K562 (cell line): ENCODE data around the gene ITGB2. TPM values are rescaled to one million over a fixed set of nuclear protein-coding genes. Genes with fewer than 3 reads are reported as not detected.

Experiments used
- ATAC-seq: fragments of 200-7000 bp; cut with Tn5 transposase; 3 replicates; pipeline ENCODE4 v1.9.1; 2020; ENCODE audit warnings: moderate library complexity
- BruUV-seq: library from RNA; stranded (reverse); fragments of 400-500 nt; replicated peaks from 2 replicates; lab custom pipeline; 2021; lab: Mats Ljungman, UMichigan
- CTCF ChIA-PET: fragments of 300-600 bp; formaldehyde crosslinking; extraction: SDS; loops from one replicate; lab custom pipeline; 2021; ENCODE audit warnings: low intra/inter-chr PET ratio; lab: Yijun Ruan, JAX
- POLR2A ChIA-PET: fragments of 300-600, 350-650 bp; sonication (Branson Sonifier 250); formaldehyde crosslinking; extraction: SDS; loops from one replicate; lab custom pipeline; 2021; ENCODE audit warnings: antibody characterized with exemption, inconsistent platforms; lab: Yijun Ruan, JAX
- DNase-seq, 4 experiments: peaks; one replicate each; pipeline versions ENCODE4 v3.0.0 to v3.0.0-alpha.2; 2011 to 2018; ENCODE audit warnings: low spot score in 3 of 4, mixed read lengths in 3 of 4; ENCODE audit errors: extremely low read depth in 1 of 4
- FAIRE-seq: peaks from 2 replicates; lab custom pipeline; 2011; peaks lifted over from hg19 to GRCh38; lab: Jason Lieb, UNC
- H2AFZ ChIP-seq: 2 replicates; pipeline ENCODE4 v1.6.0; 2011; ENCODE audit warnings: low read depth, low read length, control low read depth, inconsistent platforms
- H3K27ac ChIP-seq: fragments of 200-600 bp; 3 replicates; pipeline ENCODE4 v1.8.0; 2011; ENCODE audit warnings: low read depth, mild to moderate bottlenecking, control low read depth, inconsistent platforms, low read length, moderate library complexity, mixed read lengths; ENCODE audit errors: extremely low read depth
- H3K27me3 ChIP-seq, 2 experiments: fragments of 300-600 bp in 1 of 2; 2 replicates in 1 of 2; 3 replicates in 1 of 2; pipeline versions ENCODE4 v1.6.0 to v1.8.0; 2011; ENCODE audit warnings: inconsistent platforms in 2 of 2, low read length in 2 of 2, mild to moderate bottlenecking in 1 of 2, mixed read lengths in 1 of 2, moderate library complexity in 1 of 2; ENCODE audit not compliant: control insufficient read depth in 2 of 2, insufficient read depth in 2 of 2
- H3K36me3 ChIP-seq: fragments of 300-600 bp; 3 replicates; pipeline ENCODE4 v1.8.0; 2011; ENCODE audit warnings: mild to moderate bottlenecking, low read length, inconsistent platforms; ENCODE audit not compliant: control insufficient read depth, insufficient read depth
- H3K4me1 ChIP-seq, 2 experiments: fragments of 200-600 bp in 1 of 2; replicated peaks in 1 of 2; 2 replicates in 1 of 2; 3 replicates in 1 of 2; pipeline versions ENCODE4 v1.5.1 to v1.8.0; 2011; ENCODE audit warnings: inconsistent platforms in 2 of 2, low read length in 2 of 2, mild to moderate bottlenecking in 1 of 2, mixed read lengths in 1 of 2, moderate library complexity in 1 of 2; ENCODE audit not compliant: control insufficient read depth in 2 of 2, insufficient read depth in 2 of 2
- H3K4me2 ChIP-seq: 2 replicates; pipeline ENCODE4 v1.6.1; 2011; ENCODE audit warnings: low read length, control low read depth, inconsistent platforms, mixed read lengths; ENCODE audit not compliant: insufficient read depth
- H3K4me3 ChIP-seq: fragments of 200-600 bp; sonication (generic), shearing (Covaris generic); 2 replicates; pipeline ENCODE4 v1.5.1; 2016; ENCODE audit warnings: control low read depth, inconsistent platforms
- H3K79me2 ChIP-seq: fragments of 200-600 bp; 3 replicates; pipeline ENCODE4 v1.8.0; 2011; ENCODE audit warnings: low read length, inconsistent platforms; ENCODE audit not compliant: control insufficient read depth, insufficient read depth
- H3K9ac ChIP-seq, 2 experiments: 2 replicates each; pipeline versions ENCODE4 v1.6.0 to v1.6.1; 2011; ENCODE audit warnings: low read depth in 2 of 2, low read length in 2 of 2, control low read depth in 1 of 2, inconsistent platforms in 1 of 2, mild to moderate bottlenecking in 1 of 2, mixed read lengths in 1 of 2; ENCODE audit not compliant: insufficient read depth in 1 of 2
- H3K9me1 ChIP-seq: one replicate; pipeline ENCODE4 v1.6.0; 2011; ENCODE audit warnings: inconsistent platforms, mild to moderate bottlenecking, low read length, moderate library complexity; ENCODE audit not compliant: control insufficient read depth, insufficient read depth
- H3K9me3 ChIP-seq: replicated peaks from 2 replicates; pipeline ENCODE4 v1.5.1; 2011; ENCODE audit warnings: low read depth, low read length, inconsistent platforms; ENCODE audit not compliant: control insufficient read depth, insufficient read depth
- H4K20me1 ChIP-seq: replicated peaks from 2 replicates; pipeline ENCODE4 v1.6.1; 2011; ENCODE audit warnings: low read length, inconsistent platforms, mixed read lengths; ENCODE audit not compliant: control insufficient read depth, insufficient read depth
- BHLHE40 ChIP-seq: IDR thresholded peaks from 2 replicates; pipeline ENCODE4 v1.6.1; 2011; ENCODE audit warnings: low read length, improper control_type of control experiment
- CTCF ChIP-seq, 3 experiments: IDR thresholded peaks in 2 of 3; conservative IDR thresholded peaks in 1 of 3; 2 replicates each; pipeline ENCODE4 v1.5.1; 2011 to 2012; ENCODE audit warnings: low read length in 3 of 3, mild to moderate bottlenecking in 3 of 3, control low read depth in 2 of 3, improper control_type of control experiment in 1 of 3, inconsistent platforms in 1 of 3, low read depth in 1 of 3, mixed read lengths in 1 of 3, moderate library complexity in 1 of 3; ENCODE audit not compliant: insufficient read depth in 2 of 3
- FIP1L1 ChIP-seq: fragments of 200-400 bp; formaldehyde crosslinking; IDR thresholded peaks from 2 replicates; pipeline ENCODE4 v1.6.1; 2018; ENCODE audit warnings: mild to moderate bottlenecking, low read depth, low read length; ENCODE audit not compliant: poor library complexity, severe bottlenecking
- FOXO4 ChIP-seq: fragments of 450-650 bp; formaldehyde crosslinking; IDR thresholded peaks from 2 replicates; pipeline ENCODE4 v1.4.0; 2020; ENCODE audit warnings: mild to moderate bottlenecking, moderate library complexity
- GTF3C2 ChIP-seq: IDR thresholded peaks from 3 replicates; pipeline ENCODE4 v1.6.1; 2011; ENCODE audit warnings: borderline replicate concordance, mild to moderate bottlenecking, moderate library complexity; ENCODE audit not compliant: insufficient read length; ENCODE audit errors: extremely low read depth
- ID3 ChIP-seq, 2 experiments: fragments of 250-450 bp in 1 of 2; fragments of 450-650 bp in 1 of 2; sonication (Bioruptor Pico) in 1 of 2; IDR thresholded peaks; 2 replicates each; pipeline versions ENCODE4 v1.6.1 to v1.8.0; 2016 to 2021; ENCODE audit warnings: mild to moderate bottlenecking in 2 of 2, moderate library complexity in 2 of 2, missing compliant biosample characterization in 1 of 2, missing genetic modification characterization in 1 of 2
- MAFG ChIP-seq: fragments of 450-650 bp; conservative IDR thresholded peaks from 2 replicates; pipeline ENCODE4 v1.6.1; 2016; ENCODE audit warnings: missing genetic modification characterization, missing compliant biosample characterization
- PKNOX1 ChIP-seq: fragments of 450-650 bp; IDR thresholded peaks from 2 replicates; pipeline ENCODE4 v1.6.1; 2016
- POLR2B ChIP-seq: fragments of 450-650 bp; IDR thresholded peaks from 2 replicates; pipeline ENCODE4 v1.6.1; 2018; ENCODE audit warnings: low read depth; ENCODE audit not compliant: partially characterized antibody
- SP2 ChIP-seq: IDR thresholded peaks from 2 replicates; pipeline ENCODE4 v1.6.1; 2011; ENCODE audit warnings: mild to moderate bottlenecking, low read depth, low read length, moderate library complexity; ENCODE audit not compliant: poor library complexity, severe bottlenecking; ENCODE audit errors: extremely low read depth
- TEAD2 ChIP-seq: fragments of 450-650 bp; IDR thresholded peaks from 2 replicates; pipeline ENCODE4 v1.6.1; 2016; ENCODE audit warnings: missing genetic modification characterization, control low read depth, missing compliant biosample characterization
- ZNF184 ChIP-seq: sonication (generic); formaldehyde crosslinking; IDR thresholded peaks from 2 replicates; pipeline ENCODE4 v1.5.0; 2020; ENCODE audit warnings: missing genetic modification reagents
- WGBS: fragments of 100-300 bp; shearing (Covaris generic); methylation state at CpG from one replicate; pipeline ENCODE4 v1.1.6; 2016; ENCODE audit warnings: low coverage, mixed read lengths; ENCODE audit not compliant: insufficient coverage; ENCODE audit errors: missing lambda C conversion rate; 5-methylcytosine and 5-hydroxymethylcytosine counted together
- in situ Hi-C: fragments of 300-500 bp; cut with MboI; formaldehyde crosslinking; loops from 4 replicates; pipeline ENCODE4 v1.15.0; 2018; ENCODE audit warnings: inconsistent platforms, mixed read lengths
- intact Hi-C: fragments of 100-400 bp; cut with micrococcal nuclease; formaldehyde crosslinking; loops from 2 replicates; pipeline ENCODE4 v1.14.2; 2022
- polyA plus RNA-seq, 8 experiments: library from polyadenylated mRNA; depleted of rRNA in 4 of 8; stranded (reverse) in 5 of 8; unstranded in 3 of 8; fragments of >200 nt; fragmentation: Nextera tagmentation in 2 of 8; fragmentation: Illumina TruSeq in 1 of 8; extraction: Ambion mirVana in 2 of 8; extraction: Trizol in 1 of 8; gene quantifications; 2 replicates each; pipeline versions ENCODE4 v1.2.1 to v1.2.3, GENCODE V29; 2011 to 2014; ENCODE audit warnings: inconsistent platforms in 1 of 8, missing spikeins in 1 of 8
- total RNA-seq, 7 experiments: library from RNA; depleted of rRNA in 6 of 7; stranded (reverse); fragments of >200 nt in 6 of 7; fragmentation: Illumina TruSeq in 2 of 7; extraction: Trizol in 2 of 7; gene quantifications; 2 replicates each; pipeline versions ENCODE4 v1.2.1 to v1.2.3, GENCODE V29; 2011 to 2021; ENCODE audit warnings: low replicate concordance in 1 of 7

Gene ITGB2
- total and polyA plus RNA-seq, 9 of the 15 experiments (the other 6 are each of a cell fraction or from before 2014, with no cell fraction given) = 0.07 to 1.3 (median 0.51) TPM; not detected in 2

GRCh38 chr21:44929799-44930542 lies 9.3 kb upstream of the ITGB2 start:
- no peak overlapping the region for H3K27ac ChIP-seq
- POLR2A ChIA-PET = interaction anchor here (0.8 to 1.2 kb wide), 2 partner anchors 11 to 121 kb away, joined by 4 to 7 read pairs; no protein-coding TSS in a partner anchor
- no peak for TF ChIP-seq ID3 (CRISPR knock-in tag; IDR thresholded peaks at IDR 0.05)
- TF ChIP-seq ID3 (tag; IDR thresholded peaks at IDR 0.05) = no peak
- no peak for TF ChIP-seq SP2
- TF ChIP-seq POLR2B = no peak
- TF ChIP-seq FIP1L1 = no peak
- no peak for TF ChIP-seq PKNOX1
- TF ChIP-seq BHLHE40 = no peak
- TF ChIP-seq ZNF184 (CRISPR knock-in tag) = no peak
- TF ChIP-seq TEAD2 (tag) = no peak
- no peak for TF ChIP-seq CTCF (IDR thresholded peaks at IDR 0.05 in 2 of 3, conservative IDR thresholded peaks at IDR 0.05 in 1 of 3; ENCODE audit: insufficient read depth in 2 of 3, low read depth in 1 of 3, low read length in 3 of 3)
- TF ChIP-seq GTF3C2 = no peak
- no peak for TF ChIP-seq FOXO4
- TF ChIP-seq MAFG = no peak

More at GRCh38 chr21:44929799-44930542, 9.3 kb upstream of the ITGB2 start:
- in situ Hi-C loops = loop anchor here (10.0 kb wide), 1 partner anchor 425 kb away; no protein-coding TSS in a partner anchor
- ATAC-seq (no peak), FAIRE-seq (no peak), DNase-seq (no peak)
- Histone ChIP-seq H3K27me3 (peaks cover 17 to 46% of the 10 kb centered on the region in 2 experiments), H3K9me3 (no peaks in the 10 kb centered on the region), H2AFZ (no peak overlapping the region), H3K9me1 (peaks cover 3% of the 10 kb centered on the region), H3K36me3 (no peaks in the 10 kb centered on the region), H3K4me3 (no peak overlapping the region), H3K9ac (no peak overlapping the region), H3K79me2 (no peaks in the 10 kb centered on the region), H3K4me1 (peaks cover 8 to 40% of the 10 kb centered on the region in 2 experiments; a peak in 4 of 5 replicates), H4K20me1 (no peaks in the 10 kb centered on the region), H3K4me2 (no peak overlapping the region)
- intact Hi-C loops = loop anchor here (10.0 kb wide), 1 partner anchor 415 kb away; no protein-coding TSS in a partner anchor
- BruUV-seq = no TSS peak
- CTCF ChIA-PET = no interaction called here
- 20% methylated on average over 8 of the region's 9 CpGs for WGBS
